Renal cortex interstitium (tissue), 11 donors: ENCODE results near the gene TNFRSF25. TPM values are rescaled to one million over a fixed set of nuclear protein-coding genes. Genes with fewer than 3 reads are reported as not detected.

Experiments used
- DNase-seq, 11 donors: peaks; one replicate each; pipeline ENCODE4 v3.0.0-alpha.2; 2013; ENCODE audit warnings: low read depth in 9 of 11, low spot score in 4 of 11; ENCODE audit errors: extremely low read depth in 1 of 11
- polyA plus RNA-seq, 3 donors: library from polyadenylated mRNA; unstranded; fragments of 120-200 nt; gene quantifications; one replicate each; pipeline ENCODE4 v1.2.1, GENCODE V29; 2013; ENCODE audit not compliant: insufficient read length in 3 of 3

Gene TNFRSF25
- polyA plus RNA-seq, 3 donors: 9.0 to 25.7 (median 16.6) TPM

GRCh38 chr1:6474815-6475282 lies 8.9 kb upstream of the TNFRSF25 start:
- DNase-seq: no peak

GRCh38 chr1:6473974-6474814 lies 8.2 kb upstream of the TNFRSF25 start:
- no peak for DNase-seq

- no peak for DNase-seq
Observed at GRCh38 chr1:6473156-6473555, 7.2 kb upstream of the TNFRSF25 start.

GRCh38 chr1:6472391-6472790 lies 6.4 kb upstream of the TNFRSF25 start:
- DNase-seq: no peak

- no peak for DNase-seq
Observed at GRCh38 chr1:6471970-6472368, 6.0 kb upstream of the TNFRSF25 start.

GRCh38 chr1:6471086-6471969 lies 5.4 kb upstream of the TNFRSF25 start:
- no peak for DNase-seq

- DNase-seq: no peak
Observed at GRCh38 chr1:6470132-6471085, 4.4 kb upstream of the TNFRSF25 start.

- no peak for DNase-seq
Observed at GRCh38 chr1:6468729-6469461, 2.9 kb upstream of the TNFRSF25 start.

GRCh38 chr1:6467744-6468688 lies 2.0 kb upstream of the TNFRSF25 start:
- DNase-seq: no peak

GRCh38 chr1:6467224-6467623 lies 1.3 kb upstream of the TNFRSF25 start:
- DNase-seq: no peak

- no peak for DNase-seq
Observed at GRCh38 chr1:6466751-6467150, 778 bp upstream of the TNFRSF25 start.

GRCh38 chr1:6465461-6466005 lies 440 bp downstream of the TNFRSF25 start:
- no peak for DNase-seq

GRCh38 chr1:6464915-6465314 lies 1.1 kb downstream of the TNFRSF25 start:
- DNase-seq: no peak

- DNase-seq: no peak
Observed at GRCh38 chr1:6464514-6464836, 1.5 kb downstream of the TNFRSF25 start.

GRCh38 chr1:6463120-6463412 lies 2.9 kb downstream of the TNFRSF25 start:
- no peak for DNase-seq

GRCh38 chr1:6462412-6463119 lies 3.4 kb downstream of the TNFRSF25 start:
- no peak for DNase-seq
